Activated effector memory CD4-positive, alpha-beta T cell treated with Interleukin-2 at 50 U/mL for 16 hours (primary cell): ENCODE measurements around the gene DENND5A.

ENCODE experiments used
- DNase-seq: peaks from one replicate; pipeline ENCODE4 v3.0.0-alpha.2; 2020

DENND5A gene

DNA sequence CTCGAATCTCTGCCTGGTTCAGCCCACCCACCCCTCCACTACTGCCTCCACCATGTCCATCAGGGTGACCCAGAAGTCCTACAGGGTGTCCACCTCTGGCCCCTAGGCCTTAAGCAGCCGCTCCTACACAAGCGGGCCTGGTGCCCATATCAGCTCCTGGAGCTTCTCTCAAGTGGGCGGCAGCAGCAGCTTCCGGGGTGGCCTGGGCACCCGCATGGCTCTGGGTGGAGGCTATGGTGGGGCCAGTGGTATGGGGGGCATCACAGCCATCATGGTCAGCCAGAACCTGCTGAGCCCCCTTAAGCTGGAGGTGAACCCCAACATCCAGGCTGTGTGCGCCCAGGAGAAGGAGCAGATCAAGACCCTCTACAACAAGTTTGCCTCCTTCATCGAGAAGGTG is 170.7 kb downstream of the DENND5A start:
- DNase-seq: no peak

DNA sequence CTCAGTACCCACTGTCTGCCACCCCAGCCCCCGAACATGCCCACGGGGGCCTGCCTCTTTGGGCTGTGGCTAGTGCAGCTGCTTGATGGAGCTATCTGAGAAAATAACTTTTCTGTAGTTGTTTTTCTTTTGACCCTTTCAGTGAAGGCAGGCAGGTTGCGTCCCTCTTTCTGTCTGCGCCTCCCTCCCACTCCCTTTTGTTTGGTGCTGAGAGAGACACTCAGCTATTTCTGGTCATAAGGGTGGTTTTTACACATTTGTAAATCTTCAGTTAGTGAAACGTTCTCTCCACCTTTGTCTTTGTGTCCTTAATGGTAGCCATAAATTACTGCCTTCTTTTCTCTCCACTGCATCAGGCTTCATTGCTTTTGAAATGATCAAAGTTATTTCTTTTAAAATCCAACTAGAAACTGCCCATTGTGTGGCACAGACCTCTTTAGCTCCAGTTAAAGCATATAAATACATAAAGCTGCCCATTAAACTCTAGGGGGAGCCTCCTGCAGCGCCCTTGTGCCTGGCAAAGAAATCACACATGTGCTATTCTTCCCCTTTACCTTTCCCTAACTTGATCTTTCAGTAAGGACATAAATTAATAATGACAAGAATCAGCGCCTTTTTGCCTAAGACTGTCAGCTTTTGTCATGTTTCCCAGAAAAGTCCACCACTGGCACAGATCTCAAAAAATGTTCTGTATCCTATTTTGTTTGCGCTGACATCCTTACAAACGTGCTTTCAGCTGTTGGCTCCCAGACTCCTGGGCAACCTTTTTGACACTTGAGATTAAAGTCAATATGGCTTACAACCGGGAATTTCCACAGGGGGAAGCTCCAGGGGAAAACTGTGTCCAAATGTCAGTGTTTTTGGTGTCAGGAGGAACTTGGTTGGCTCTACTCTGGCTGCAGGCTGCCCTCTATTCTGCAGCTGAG is 172.0 kb downstream of the DENND5A start:
- DNase-seq: no peak

DNA sequence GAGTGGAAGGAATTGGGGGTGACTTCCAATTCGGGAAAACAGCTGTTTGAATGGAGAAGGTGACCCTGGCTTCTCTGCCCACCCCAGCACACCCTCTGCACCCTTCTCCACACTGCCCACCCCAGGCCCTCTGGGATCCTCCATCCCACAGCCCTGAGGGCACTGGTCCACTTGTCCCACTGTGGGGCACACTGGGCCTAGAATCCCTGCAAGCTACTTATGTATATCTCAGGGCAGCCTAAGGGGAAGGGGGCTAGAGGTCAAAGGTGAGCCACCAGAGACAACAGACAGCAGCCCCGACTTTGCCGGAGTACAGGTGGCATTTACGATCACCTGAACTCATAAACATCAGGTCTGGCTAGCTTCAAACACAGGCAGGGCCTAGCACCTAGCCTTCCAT is 173.1 kb downstream of the DENND5A start:
- no peak for DNase-seq

DNA sequence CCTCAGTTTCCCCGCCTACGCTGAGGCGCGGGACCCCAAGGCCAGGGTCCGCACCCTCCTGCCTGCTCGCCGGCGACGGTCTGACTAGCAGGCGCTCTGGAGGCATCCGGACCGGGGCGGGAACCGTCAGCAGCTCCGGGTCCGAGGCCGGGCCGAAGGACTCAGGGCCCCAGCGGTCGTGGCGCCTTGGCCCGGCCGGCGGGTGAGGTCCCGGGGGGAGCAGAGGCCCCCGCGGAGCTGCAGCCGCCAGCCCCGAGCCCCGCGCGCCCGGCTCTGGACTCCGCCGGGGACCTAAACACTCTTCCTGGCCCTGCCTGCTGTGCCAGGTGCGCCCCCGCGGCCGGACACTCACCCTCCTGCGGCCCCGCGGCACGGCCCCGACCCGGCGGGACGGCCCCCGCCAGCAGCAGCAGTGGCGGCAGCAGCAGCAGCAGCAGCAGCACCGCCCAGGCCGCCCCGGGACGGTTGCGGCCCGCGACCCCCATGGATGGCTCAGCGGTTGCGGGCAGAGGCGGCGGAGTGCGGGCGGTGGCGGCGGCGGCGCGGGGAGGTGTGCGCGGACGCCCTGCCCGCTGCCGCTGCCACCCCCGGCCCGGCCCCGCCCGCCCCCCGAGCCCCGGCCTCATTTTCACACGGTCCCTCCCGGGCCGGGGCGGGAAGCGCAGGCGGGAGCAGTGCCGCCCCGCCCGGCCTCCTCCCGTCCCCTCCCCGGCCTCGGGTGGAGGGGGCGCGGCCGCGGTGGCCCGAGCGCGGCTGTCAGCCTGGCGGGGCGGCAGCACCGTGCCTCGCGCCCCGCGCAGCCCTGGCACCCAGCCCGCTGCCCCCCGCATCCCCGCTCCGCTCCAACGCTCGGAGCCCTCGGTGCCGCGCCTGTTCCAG is 173.9 kb downstream of the DENND5A start, which contains the start of gene SCUBE2:
Gene SCUBE2 (minus strand): TSS at position 556 of the 879 bp plus-strand sequence. CDS start 71 bp downstream, at position 485.
- DNase-seq: no peak

DNA sequence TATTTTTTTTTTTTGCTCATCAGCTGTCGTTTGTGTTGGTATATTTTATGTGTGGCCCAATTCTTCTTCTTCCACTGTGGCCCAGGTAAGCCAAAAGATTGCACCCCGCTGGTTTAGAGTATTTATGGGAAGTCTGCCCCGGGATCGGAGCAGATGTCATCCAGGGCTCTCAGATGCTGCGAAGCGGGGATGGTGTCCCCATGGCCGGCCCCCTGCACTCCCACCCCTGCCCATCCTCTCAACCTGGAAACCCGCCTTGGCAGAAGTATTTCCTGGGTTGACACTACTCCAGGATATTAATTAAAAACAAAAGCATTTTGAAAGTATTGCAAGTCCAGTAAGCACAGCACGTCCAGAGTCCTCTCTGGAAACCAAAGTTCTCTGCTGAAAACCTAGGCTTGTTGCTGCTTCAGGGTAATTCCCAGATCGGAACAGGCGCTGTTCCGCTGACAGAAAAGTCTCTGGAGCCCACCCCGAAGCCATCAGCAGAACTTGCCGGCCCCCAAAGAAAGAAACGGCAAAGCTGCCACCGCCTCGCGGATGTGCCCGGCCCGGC is 174.6 kb downstream of the DENND5A start:
- DNase-seq: no peak

DNA sequence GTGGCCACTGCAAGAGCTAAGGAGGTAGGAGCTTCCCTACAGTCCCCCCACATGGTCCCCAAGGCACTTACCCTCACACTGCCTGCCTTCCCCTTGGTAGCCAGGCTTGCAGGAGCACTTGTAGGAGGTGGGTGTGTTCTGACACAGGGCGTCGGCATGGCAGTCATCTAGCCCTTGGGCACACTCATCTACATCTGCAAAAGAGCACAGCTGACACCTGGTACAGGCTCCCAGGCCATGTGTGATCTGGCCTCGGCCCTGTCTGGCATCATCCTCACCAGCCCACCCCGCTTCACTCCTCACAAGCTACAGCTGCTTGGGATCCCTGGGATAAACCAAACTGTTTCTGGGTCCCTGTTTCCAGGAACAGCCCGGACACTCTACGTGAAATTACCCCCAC is 175.5 kb downstream of the DENND5A start:
- DNase-seq: no peak

DNA sequence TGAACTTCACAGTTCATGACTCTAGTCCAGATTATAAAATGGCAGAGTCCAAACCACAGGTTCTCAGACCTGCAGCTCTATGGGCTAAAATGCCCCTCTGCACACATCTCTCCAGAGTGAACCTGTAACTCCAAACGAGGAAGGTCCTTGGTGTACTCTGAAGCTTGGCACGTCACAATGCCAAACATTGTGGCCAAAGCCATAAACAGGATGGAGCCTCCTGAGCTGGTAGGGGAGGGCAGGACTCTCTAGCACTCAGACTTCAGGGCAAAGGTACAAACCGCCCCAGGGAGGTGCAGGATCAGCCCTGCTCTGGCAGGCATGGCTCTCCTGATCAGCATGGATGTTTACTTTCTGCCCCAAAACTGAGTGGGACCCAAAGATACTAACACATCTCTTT is 176.1 kb downstream of the DENND5A start:
- DNase-seq: no peak
